ENCODE measurements around the gene TMEM106C.

The TMEM106C gene

GRCh38 chr12:47999816-48000215, 36.4 kb downstream of the TMEM106C start:
- DNase-seq: no peak

- no peak for DNase-seq
Observed at GRCh38 chr12:48000878-48001504, 37.6 kb downstream of the TMEM106C start.

GRCh38 chr12:48001505-48002413, 38.4 kb downstream of the TMEM106C start:
- DNase-seq: no peak

- no peak for DNase-seq
Observed at GRCh38 chr12:48002414-48002730, 39.0 kb downstream of the TMEM106C start.

GRCh38 chr12:48002773-48003218, 39.4 kb downstream of the TMEM106C start:
- no peak for DNase-seq

- peak; percentile 30 for DNase-seq
Observed at GRCh38 chr12:48003226-48004052, 40.0 kb downstream of the TMEM106C start.

- DNase-seq: peak; percentile 41
Observed at GRCh38 chr12:48004053-48004941, 40.9 kb downstream of the TMEM106C start, which contains the start of gene COL2A1. Gene COL2A1 (minus strand): TSS chr12:48004476. CDS start chr12:48004321, 155 bp downstream.

GRCh38 chr12:48005001-48005749, 41.8 kb downstream of the TMEM106C start:
- DNase-seq: no peak

GRCh38 chr12:48005750-48006021, 42.3 kb downstream of the TMEM106C start:
- no peak for DNase-seq

- DNase-seq: no peak
Observed at GRCh38 chr12:48007206-48007605, 43.8 kb downstream of the TMEM106C start.

GRCh38 chr12:48008349-48008748, 45.0 kb downstream of the TMEM106C start:
- DNase-seq: no peak

- DNase-seq: no peak
Observed at GRCh38 chr12:48008950-48009349, 45.6 kb downstream of the TMEM106C start.

- DNase-seq: no peak
Observed at GRCh38 chr12:48009471-48009870, 46.1 kb downstream of the TMEM106C start.

GRCh38 chr12:48010366-48010970, 47.1 kb downstream of the TMEM106C start:
- no peak for DNase-seq

- no peak for DNase-seq
Observed at GRCh38 chr12:48012070-48012469, 48.7 kb downstream of the TMEM106C start.

GRCh38 chr12:48013287-48013686, 49.9 kb downstream of the TMEM106C start:
- DNase-seq: no peak

- no peak for DNase-seq
Observed at GRCh38 chr12:48015129-48015528, 51.7 kb downstream of the TMEM106C start.

- DNase-seq: no peak
Observed at GRCh38 chr12:48015954-48016353, 52.6 kb downstream of the TMEM106C start.

GRCh38 chr12:48016373-48017020, 53.1 kb downstream of the TMEM106C start:
- DNase-seq: no peak

GRCh38 chr12:48017496-48017895, 54.1 kb downstream of the TMEM106C start:
- no peak for DNase-seq

Measured in activated T-cell treated with anti-CD3 and anti-CD28 coated beads, Interleukin-2, amount 50 U/mL, for 1 hour (primary cell).